AG04450 (cell line): ENCODE measurements around the gene TEX12. TPM values are rescaled to one million over a fixed set of nuclear protein-coding genes. Genes with fewer than 3 reads are reported as not detected.
"Not testable (repeated sequence)": the region's sequence is repeated elsewhere in the genome, so short reads cannot be mapped to it uniquely, and the experiment has no call there.

Experiments
- CTCF ChIA-PET: fragments of 300-600, 350-600 bp; formaldehyde crosslinking; extraction: SDS; loops from one replicate; lab custom pipeline; 2022; ENCODE audit warnings: antibody characterized with exemption, inconsistent platforms; lab: Charles Lee
- POLR2A ChIA-PET: fragments of 350-600 bp; formaldehyde crosslinking; extraction: SDS; loops from one replicate; lab custom pipeline; 2021; ENCODE audit warnings: antibody characterized with exemption, inconsistent platforms; lab: Yijun Ruan, JAX
- DNase-seq: peaks from one replicate; pipeline ENCODE4 v3.0.0-alpha.2; 2011; ENCODE audit warnings: low read depth, low spot score
- H3K27ac ChIP-seq: one replicate; pipeline ENCODE4 v1.5.1; 2012; ENCODE audit warnings: low read depth, low read length, control low read depth
- H3K27me3 ChIP-seq: one replicate; pipeline ENCODE4 v1.6.0; 2012; ENCODE audit warnings: low read length; ENCODE audit not compliant: control insufficient read depth, insufficient read depth
- H3K4me3 ChIP-seq: 2 replicates; pipeline ENCODE4 v1.5.1; 2011; ENCODE audit warnings: mild to moderate bottlenecking, low read depth, low read length, control low read depth
- H3K9me3 ChIP-seq: 2 replicates; pipeline ENCODE4 v1.5.1; 2012; ENCODE audit warnings: low read length; ENCODE audit not compliant: control insufficient read depth, insufficient read depth
- CTCF ChIP-seq: IDR thresholded peaks from 2 replicates; pipeline ENCODE4 v1.5.1; 2011; ENCODE audit warnings: low read depth, low read length, control low read depth, inconsistent platforms
- polyA plus RNA-seq: library from polyadenylated mRNA; depleted of rRNA; stranded (reverse); fragments of >200 nt; gene quantifications from 2 replicates; pipeline ENCODE4 v1.2.3, GENCODE V29; 2011

Gene TEX12
- polyA plus RNA-seq, 1 experiment, result 0.19 TPM

- Histone ChIP-seq H3K27ac (no peak overlapping the region), H3K27me3 (no peaks in the 10 kb centered on the region), H3K4me3 (no peak overlapping the region), H3K9me3 (no peaks in the 10 kb centered on the region)
- ChIA-PET POLR2A (no interaction called here), CTCF (interaction anchor here (0.8 to 1.0 kb wide), 2 partner anchors 21 to 23 kb away, joined by 3 to 4 read pairs; partner anchors contain the start of gene BCO2)
- no peak for DNase-seq
- TF ChIP-seq CTCF, result no peak
Observed at GRCh38 chr11:112195951-112196351, 28.8 kb downstream of the TEX12 start.

DNA sequence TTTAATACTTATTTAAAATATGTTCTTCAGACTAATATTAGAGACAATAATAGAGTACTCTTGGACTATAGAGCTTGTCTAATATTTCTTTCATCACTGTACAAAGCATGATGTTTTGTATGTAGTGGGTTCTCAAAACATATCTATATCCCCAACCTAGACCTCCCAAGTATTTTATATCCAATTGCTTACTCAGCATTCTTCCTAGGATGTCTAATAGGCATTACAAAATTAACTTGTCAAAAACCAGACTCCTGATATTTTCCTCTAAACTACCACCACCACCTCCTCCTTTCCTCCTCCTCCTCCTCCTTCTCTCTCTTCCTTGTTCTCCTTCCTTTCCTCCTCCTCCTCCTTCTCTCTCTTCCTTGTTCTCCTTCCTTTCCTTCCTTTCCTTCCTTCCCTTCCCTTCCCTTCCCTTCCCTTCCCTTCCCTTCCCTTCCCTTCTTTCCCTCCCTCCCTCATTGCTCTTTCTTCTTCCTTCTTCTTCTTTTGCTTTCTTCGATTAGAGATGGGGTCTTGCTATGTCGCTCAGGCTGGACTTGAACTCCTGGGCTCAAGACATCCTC, 29.4 kb downstream of the TEX12 start:
- TF ChIP-seq CTCF, result no peak
- CTCF ChIA-PET, result interaction anchor here (0.7 to 1.7 kb wide), 3 partner anchors 21 to 96 kb away, joined by 3 to 5 read pairs (median 4); partner anchors contain the start of gene BCO2
- Histone ChIP-seq H3K4me3 (no peak overlapping the region), H3K27ac (no peak overlapping the region), H3K27me3 (no peaks in the 10 kb centered on the region), H3K9me3 (no peaks in the 10 kb centered on the region)
- POLR2A ChIA-PET, result no interaction called here
- no peak for DNase-seq

- H3K4me3 ChIP-seq, H3K9me3 ChIP-seq, H3K27me3 ChIP-seq, CTCF ChIA-PET, DNase-seq, POLR2A ChIA-PET, H3K27ac ChIP-seq: not testable (repeated sequence)
Observed at GRCh38 chr11:112199101-112199500, 31.9 kb downstream of the TEX12 start.

DNA sequence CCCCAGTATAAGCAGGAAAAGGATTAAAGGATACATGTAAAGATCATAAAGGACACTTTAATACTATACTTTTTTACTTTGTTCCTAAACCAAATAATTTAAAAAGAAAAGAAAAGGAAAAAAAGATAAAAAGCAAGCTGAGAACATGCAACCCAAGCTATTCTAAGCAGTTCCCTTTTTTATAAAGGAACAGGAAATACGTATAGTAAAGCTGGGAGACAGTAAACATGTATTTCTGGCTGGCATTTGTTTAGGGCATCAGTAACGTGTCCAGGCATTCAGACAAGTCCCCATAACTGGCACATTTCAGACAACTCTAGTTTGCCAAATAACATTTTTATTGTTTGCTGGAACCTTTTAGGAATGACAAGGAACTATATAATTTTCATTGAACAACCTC, 33.1 kb downstream of the TEX12 start:
- DNase-seq, result no peak
- ChIA-PET CTCF (interaction anchor here (0.6 to 1.1 kb wide), 2 partner anchors 81 to 87 kb away, joined by 4 to 6 read pairs; no protein-coding TSS in a partner anchor), POLR2A (no interaction called here)
- Histone ChIP-seq H3K9me3 (no peaks in the 10 kb centered on the region), H3K27ac (no peak overlapping the region), H3K27me3 (no peaks in the 10 kb centered on the region), H3K4me3 (no peak overlapping the region)
- no peak for TF ChIP-seq CTCF

- DNase-seq, result no peak
- CTCF ChIA-PET, result interaction anchor here (1.0 to 2.1 kb wide), 2 partner anchors 13 to 74 kb away, joined by 4 to 12 read pairs; no protein-coding TSS in a partner anchor
- no peaks in the 10 kb centered on the region for H3K27me3 ChIP-seq
- H3K4me3 ChIP-seq, result no peak overlapping the region
- H3K9me3 ChIP-seq, result peaks cover 4% of the 10 kb centered on the region; the same call in 1 of the 2 replicates
- POLR2A ChIA-PET, result no interaction called here
- no peak overlapping the region for H3K27ac ChIP-seq
- TF ChIP-seq CTCF, result no peak
Observed at GRCh38 chr11:112206071-112206470, 38.9 kb downstream of the TEX12 start.
